GM18907 (cell line): ENCODE results near the gene FANCC.

Experiments
- ATAC-seq: cut with Tn5 transposase; IDR thresholded peaks from one replicate; pipeline ENCODE4 v1.9.1; 2021; ENCODE audit warnings: mild to moderate bottlenecking, moderate library complexity; ENCODE audit not compliant: unreplicated experiment

The FANCC gene

GRCh38 chr9:95053611-95054570 is 263.6 kb downstream of the FANCC start:
- ATAC-seq: no peak

GRCh38 chr9:95049761-95050160 is 267.7 kb downstream of the FANCC start:
- ATAC-seq: no peak
